ENCODE data around the gene TNRC6B. TPM values are rescaled to one million over a fixed set of nuclear protein-coding genes. Genes with fewer than 3 reads are reported as not detected.

Gene TNRC6B
- polyA plus RNA-seq, 1 donor (not counting 4 experiments of a cell fraction or from before 2014, with no cell fraction given): 5.6 TPM

DNA sequence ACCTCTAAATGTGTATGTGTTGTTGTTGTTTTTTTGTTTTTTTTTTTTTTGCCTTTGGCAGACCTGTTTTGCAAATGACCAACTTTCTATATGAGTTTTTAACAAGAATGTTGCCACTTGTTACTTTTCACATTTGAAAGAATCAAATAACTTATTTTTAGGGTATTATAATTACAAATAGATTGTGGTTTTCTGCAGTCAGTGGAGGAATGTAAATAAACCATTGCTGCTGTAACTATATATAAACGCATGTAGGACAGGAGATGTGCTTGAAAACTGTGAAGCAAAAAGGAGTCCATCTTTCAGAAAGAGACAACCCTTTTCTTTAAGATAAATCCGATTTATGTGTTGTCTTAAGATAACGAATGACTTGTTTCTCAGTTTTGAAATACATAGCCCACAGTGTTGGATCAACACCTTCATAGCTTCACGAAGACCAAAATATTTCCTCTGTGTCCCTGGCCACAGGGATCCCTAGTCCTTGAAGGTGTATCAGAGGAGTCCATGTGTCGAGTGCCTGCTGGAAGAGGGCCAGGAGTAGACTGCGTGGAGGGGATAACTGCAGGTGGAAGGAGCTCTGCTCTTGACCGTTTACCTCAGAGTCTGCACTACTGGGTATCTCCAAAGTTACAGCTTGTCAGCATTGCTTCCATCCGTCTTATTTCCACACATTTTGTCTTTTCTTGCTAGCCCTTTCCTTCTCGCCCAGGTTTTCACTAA lies 24.7 kb downstream of the TNRC6B start:
- DNase-seq (ENCODE audit: low read depth, low spot score) (no peak), FAIRE-seq (no peak)
- Histone ChIP-seq H3K27me3 (ENCODE audit: control insufficient read depth, extremely low read depth, insufficient read depth, low read length) (no peaks in the 10 kb centered on the region), H3K4me2 (ENCODE audit: control insufficient read depth, extremely low read depth, insufficient read depth, low read depth, low read length) (no peak overlapping the region), H3K9me3 (ENCODE audit: control insufficient read depth, low read depth, low read length) (no peaks in the 10 kb centered on the region), H4K20me1 (ENCODE audit: control insufficient read depth, extremely low read depth, insufficient read depth, low read length) (no peaks in the 10 kb centered on the region), H3K27ac (ENCODE audit: control insufficient read depth, insufficient read depth, low read length) (no peak overlapping the region), H2AFZ (ENCODE audit: control insufficient read depth, low read length) (no peak overlapping the region), H3K4me3 (ENCODE audit: control insufficient read depth in 2 of 3, extremely low read depth in 1 of 3, insufficient read depth in 2 of 3, low read depth in 1 of 3, low read length in 3 of 3) (no peak overlapping the region), H3K4me1 (ENCODE audit: control insufficient read depth, extremely low read depth, insufficient read depth, low read length) (peaks cover 4% of the 10 kb centered on the region), H3K36me3 (ENCODE audit: control insufficient read depth in 2 of 2, extremely low read depth in 1 of 2, insufficient read depth in 2 of 2, low read length in 2 of 2) (no peaks in the 10 kb centered on the region), H3K79me2 (ENCODE audit: control insufficient read depth, insufficient read depth, low read length) (peaks cover 38% of the 10 kb centered on the region), H3K9me1 (ENCODE audit: control insufficient read depth, extremely low read depth, insufficient read depth, low read length) (peaks cover 2% of the 10 kb centered on the region), H3K9ac (ENCODE audit: control insufficient read depth, extremely low read depth, insufficient read depth, low read length) (no peak overlapping the region)
- no peak for TF ChIP-seq EZH2 (IDR thresholded peaks at IDR 0.05; ENCODE audit: low read length)
- TF ChIP-seq, protein P1, sequence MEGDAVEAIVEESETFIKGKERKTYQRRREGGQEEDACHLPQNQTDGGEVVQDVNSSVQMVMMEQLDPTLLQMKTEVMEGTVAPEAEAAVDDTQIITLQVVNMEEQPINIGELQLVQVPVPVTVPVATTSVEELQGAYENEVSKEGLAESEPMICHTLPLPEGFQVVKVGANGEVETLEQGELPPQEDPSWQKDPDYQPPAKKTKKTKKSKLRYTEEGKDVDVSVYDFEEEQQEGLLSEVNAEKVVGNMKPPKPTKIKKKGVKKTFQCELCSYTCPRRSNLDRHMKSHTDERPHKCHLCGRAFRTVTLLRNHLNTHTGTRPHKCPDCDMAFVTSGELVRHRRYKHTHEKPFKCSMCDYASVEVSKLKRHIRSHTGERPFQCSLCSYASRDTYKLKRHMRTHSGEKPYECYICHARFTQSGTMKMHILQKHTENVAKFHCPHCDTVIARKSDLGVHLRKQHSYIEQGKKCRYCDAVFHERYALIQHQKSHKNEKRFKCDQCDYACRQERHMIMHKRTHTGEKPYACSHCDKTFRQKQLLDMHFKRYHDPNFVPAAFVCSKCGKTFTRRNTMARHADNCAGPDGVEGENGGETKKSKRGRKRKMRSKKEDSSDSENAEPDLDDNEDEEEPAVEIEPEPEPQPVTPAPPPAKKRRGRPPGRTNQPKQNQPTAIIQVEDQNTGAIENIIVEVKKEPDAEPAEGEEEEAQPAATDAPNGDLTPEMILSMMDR (optimal IDR thresholded peaks at IDR 0.05 in 1 of 3, IDR thresholded peaks at IDR 0.05 in 1 of 3, conservative IDR thresholded peaks at IDR 0.05 in 1 of 3; ENCODE audit: extremely low read depth in 1 of 3, insufficient read depth in 2 of 3, low read length in 3 of 3): no peak
- dilution Hi-C loops (cut with MboI; ENCODE audit: extremely low pct_ligation_motif_present, low sequenced_read_pairs): no loop called here

DNA sequence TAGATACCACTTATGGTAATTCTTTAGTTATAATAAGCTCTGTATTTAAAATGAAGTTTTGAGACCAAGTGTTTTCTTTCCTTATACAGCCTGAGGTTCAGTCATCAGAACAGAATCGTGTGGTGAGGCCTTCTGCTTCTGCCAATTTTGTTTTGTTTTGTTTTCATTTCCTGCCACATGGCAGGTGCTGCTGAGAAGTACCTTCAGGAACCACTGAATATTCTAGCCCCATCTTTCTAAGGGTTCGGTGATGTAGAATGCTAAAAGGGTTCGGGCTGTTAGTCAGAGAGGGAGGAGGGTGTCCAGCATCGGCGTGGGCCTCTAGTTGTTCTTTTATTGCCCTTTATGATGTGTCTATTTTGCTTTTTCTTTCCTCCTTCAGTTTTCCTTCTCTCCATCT lies 25.8 kb downstream of the TNRC6B start:
- dilution Hi-C loops (cut with MboI; ENCODE audit: extremely low pct_ligation_motif_present, low sequenced_read_pairs): no loop called here
- Histone ChIP-seq H3K79me2 (ENCODE audit: control insufficient read depth, insufficient read depth, low read length) (peaks cover 36% of the 10 kb centered on the region), H3K36me3 (ENCODE audit: control insufficient read depth in 2 of 2, extremely low read depth in 1 of 2, insufficient read depth in 2 of 2, low read length in 2 of 2) (no peaks in the 10 kb centered on the region), H3K27me3 (ENCODE audit: control insufficient read depth, extremely low read depth, insufficient read depth, low read length) (no peaks in the 10 kb centered on the region), H2AFZ (ENCODE audit: control insufficient read depth, low read length) (no peak overlapping the region), H3K9me1 (ENCODE audit: control insufficient read depth, extremely low read depth, insufficient read depth, low read length) (peaks cover 2% of the 10 kb centered on the region), H3K9ac (ENCODE audit: control insufficient read depth, extremely low read depth, insufficient read depth, low read length) (no peak overlapping the region), H3K27ac (ENCODE audit: control insufficient read depth, insufficient read depth, low read length) (no peak overlapping the region), H3K4me3 (ENCODE audit: control insufficient read depth in 2 of 3, extremely low read depth in 1 of 3, insufficient read depth in 2 of 3, low read depth in 1 of 3, low read length in 3 of 3) (no peak overlapping the region), H3K4me2 (ENCODE audit: control insufficient read depth, extremely low read depth, insufficient read depth, low read depth, low read length) (no peak overlapping the region), H3K4me1 (ENCODE audit: control insufficient read depth, extremely low read depth, insufficient read depth, low read length) (no peaks in the 10 kb centered on the region), H4K20me1 (ENCODE audit: control insufficient read depth, extremely low read depth, insufficient read depth, low read length) (no peaks in the 10 kb centered on the region), H3K9me3 (ENCODE audit: control insufficient read depth, low read depth, low read length) (no peaks in the 10 kb centered on the region)
- no peak for DNase-seq (ENCODE audit: low read depth, low spot score)
- no peak for FAIRE-seq
- TF ChIP-seq, protein P1 (optimal IDR thresholded peaks at IDR 0.05 in 1 of 3, IDR thresholded peaks at IDR 0.05 in 1 of 3, conservative IDR thresholded peaks at IDR 0.05 in 1 of 3; ENCODE audit: extremely low read depth in 1 of 3, insufficient read depth in 2 of 3, low read length in 3 of 3): no peak
- TF ChIP-seq EZH2 (IDR thresholded peaks at IDR 0.05; ENCODE audit: low read length): no peak

Measured in keratinocyte (primary cell).